HepG2 (cell line): ENCODE data around the gene TIMM17A.

Experiments used
- POLR2AphosphoS5 ChIP-seq: IDR thresholded peaks from 2 replicates; pipeline ENCODE4 v1.6.1; 2012; ENCODE audit warnings: low read depth, low read length
- ZNF274 ChIP-seq: sonication (generic); formaldehyde crosslinking; IDR thresholded peaks from 2 replicates; pipeline ENCODE4 v1.5.1; 2020; ENCODE audit warnings: mild to moderate bottlenecking, missing genetic modification reagents

GRCh38 chr1:201966171-201966570 lies 10.9 kb downstream of the TIMM17A start:
- TF ChIP-seq POLR2AphosphoS5 (no peak), ZNF274 (CRISPR knock-in tag) (no peak)
